ENCODE results near the gene SPSB2. TPM values are rescaled to one million over a fixed set of nuclear protein-coding genes. Genes with fewer than 3 reads are reported as not detected.
"Not testable (repeated sequence)": the region's sequence is repeated elsewhere in the genome, so short reads cannot be mapped to it uniquely, and the experiment has no call there.

The SPSB2 gene
- total RNA-seq, 1 donor from 2014 or later: 5.5 TPM

GRCh38 chr12:6872073-6873048 lies 742 bp downstream of the SPSB2 start:
- no peak for DNase-seq (ENCODE audit: extremely low read depth, low read depth, low spot score)

- DNase-seq (ENCODE audit: extremely low read depth, low read depth, low spot score): no peak
These were observed 1.8 kb downstream of the SPSB2 start for GRCh38 chr12:6871052-6871957.

- not testable (repeated sequence) for DNase-seq (ENCODE audit: extremely low read depth, low read depth, low spot score)
These were observed 2.8 kb downstream of the SPSB2 start for GRCh38 chr12:6870304-6870703.

- no peak for DNase-seq (ENCODE audit: extremely low read depth, low read depth, low spot score)
These were observed 3.8 kb downstream of the SPSB2 start for GRCh38 chr12:6869049-6870021.

GRCh38 chr12:6868211-6869048 lies 4.7 kb downstream of the SPSB2 start:
- no peak for DNase-seq (ENCODE audit: extremely low read depth, low read depth, low spot score)

- no peak for DNase-seq (ENCODE audit: extremely low read depth, low read depth, low spot score)
These were observed 5.5 kb downstream of the SPSB2 start, which contains the start of gene TPI1 for GRCh38 chr12:6867413-6868210. Gene TPI1, plus strand, starts transcription at chr12:6867531. Its CDS starts 36 bp downstream, at chr12:6867567.

- DNase-seq (ENCODE audit: extremely low read depth, low read depth, low spot score): no peak
These were observed 6.1 kb downstream of the SPSB2 start for GRCh38 chr12:6866920-6867412.

- DNase-seq (ENCODE audit: extremely low read depth, low read depth, low spot score): no peak
These were observed 6.8 kb downstream of the SPSB2 start for GRCh38 chr12:6866163-6866919.

- not testable (repeated sequence) for DNase-seq (ENCODE audit: extremely low read depth, low read depth, low spot score)
These were observed 7.8 kb downstream of the SPSB2 start for GRCh38 chr12:6865307-6865706.

- no peak for DNase-seq (ENCODE audit: extremely low read depth, low read depth, low spot score)
These were observed 9.3 kb downstream of the SPSB2 start for GRCh38 chr12:6863586-6864321.

- DNase-seq (ENCODE audit: extremely low read depth, low read depth, low spot score): no peak
These were observed 10.1 kb downstream of the SPSB2 start for GRCh38 chr12:6863033-6863432.

GRCh38 chr12:6861391-6861790 lies 11.7 kb downstream of the SPSB2 start:
- no peak for DNase-seq (ENCODE audit: extremely low read depth, low read depth, low spot score)

GRCh38 chr12:6860942-6861341 lies 12.2 kb downstream of the SPSB2 start:
- no peak for DNase-seq (ENCODE audit: extremely low read depth, low read depth, low spot score)

GRCh38 chr12:6860116-6860515 lies 13.0 kb downstream of the SPSB2 start:
- DNase-seq (ENCODE audit: extremely low read depth, low read depth, low spot score): no peak

GRCh38 chr12:6858799-6859198 lies 14.3 kb downstream of the SPSB2 start:
- no peak for DNase-seq (ENCODE audit: extremely low read depth, low read depth, low spot score)

GRCh38 chr12:6855322-6855721 lies 17.8 kb downstream of the SPSB2 start:
- DNase-seq (ENCODE audit: extremely low read depth, low read depth, low spot score): no peak

- no peak for DNase-seq (ENCODE audit: extremely low read depth, low read depth, low spot score)
These were observed 19.1 kb downstream of the SPSB2 start for GRCh38 chr12:6854036-6854435.

Measured in glomerular endothelial cell (primary cell).